K562 (cell line): Measurements from ENCODE around the gene ISG20L2. TPM values are rescaled to one million over a fixed set of nuclear protein-coding genes. Genes with fewer than 3 reads are reported as not detected.

Experiments
- ATF1 ChIP-seq, 2 experiments: fragments of 450-650 bp in 1 of 2; IDR thresholded peaks; 2 replicates each; pipeline ENCODE4 v1.6.1; 2016; ENCODE audit warnings: missing compliant biosample characterization in 1 of 2, missing genetic modification characterization in 1 of 2
- BACH1 ChIP-seq: fragments of 200-800 bp; sonication (Bioruptor generic); IDR thresholded peaks from 2 replicates; pipeline ENCODE4 v1.6.1; 2016; ENCODE audit warnings: missing genetic modification characterization, missing compliant biosample characterization
- CGGBP1 ChIP-seq: fragments of 250-450 bp; sonication (Bioruptor Pico); IDR thresholded peaks from 2 replicates; pipeline ENCODE4 v1.9.0; 2021; ENCODE audit warnings: mild to moderate bottlenecking
- CREB5 ChIP-seq: fragments of 250-450 bp; sonication (Bioruptor Pico); IDR thresholded peaks from 2 replicates; pipeline ENCODE4 v1.5.0; 2020; ENCODE audit warnings: mild to moderate bottlenecking
- E4F1 ChIP-seq: fragments of 250-450 bp; sonication (Bioruptor Pico); IDR thresholded peaks from 2 replicates; pipeline ENCODE4 v1.5.0; 2021; ENCODE audit warnings: mild to moderate bottlenecking, borderline replicate concordance
- ESRRB ChIP-seq: fragments of 250-450 bp; sonication (Bioruptor Pico); IDR thresholded peaks from 2 replicates; pipeline ENCODE4 v1.5.0; 2020; ENCODE audit warnings: mild to moderate bottlenecking, moderate library complexity, borderline replicate concordance
- FOXO4 ChIP-seq: fragments of 450-650 bp; formaldehyde crosslinking; IDR thresholded peaks from 2 replicates; pipeline ENCODE4 v1.4.0; 2020; ENCODE audit warnings: mild to moderate bottlenecking, moderate library complexity
- GABPA ChIP-seq: fragments of 200-800 bp; sonication (Bioruptor generic); conservative IDR thresholded peaks from 2 replicates; pipeline ENCODE4 v1.6.1; 2016; ENCODE audit warnings: low read depth, missing genetic modification characterization, missing compliant biosample characterization
- ILK ChIP-seq: fragments of 450-650 bp; IDR thresholded peaks from 2 replicates; pipeline ENCODE4 v1.6.1; 2016; ENCODE audit warnings: missing genetic modification characterization, low read depth, mild to moderate bottlenecking, missing compliant biosample characterization, moderate library complexity, borderline replicate concordance
- MAFG ChIP-seq: fragments of 450-650 bp; conservative IDR thresholded peaks from 2 replicates; pipeline ENCODE4 v1.6.1; 2016; ENCODE audit warnings: missing genetic modification characterization, missing compliant biosample characterization
- NCOA2 ChIP-seq, 2 experiments: fragments of 450-650 bp; IDR thresholded peaks; 2 replicates each; pipeline ENCODE4 v1.6.1; 2018; ENCODE audit warnings: mild to moderate bottlenecking in 2 of 2, moderate library complexity in 1 of 2; ENCODE audit not compliant: partially characterized antibody in 2 of 2
- POLR3A ChIP-seq: IDR thresholded peaks from 2 replicates; pipeline ENCODE4 v1.6.1; 2011; ENCODE audit warnings: borderline replicate concordance, mild to moderate bottlenecking, moderate library complexity; ENCODE audit not compliant: insufficient read length, insufficient read depth; ENCODE audit errors: extremely low read depth
- SMARCB1 ChIP-seq: IDR thresholded peaks from 2 replicates; pipeline ENCODE4 v1.6.1; 2011; ENCODE audit warnings: improper control_type of control experiment, low read depth; ENCODE audit not compliant: insufficient read length
- SP1 ChIP-seq: sonication (generic); formaldehyde crosslinking; IDR thresholded peaks from 2 replicates; pipeline ENCODE4 v1.8.1; 2022; ENCODE audit warnings: mild to moderate bottlenecking, missing genetic modification reagents
- ZBTB7A ChIP-seq: IDR thresholded peaks from 2 replicates; pipeline ENCODE4 v1.6.1; 2011; ENCODE audit warnings: low read depth, mild to moderate bottlenecking, low read length, moderate library complexity, borderline replicate concordance; ENCODE audit not compliant: control insufficient read depth
- ZFP1 ChIP-seq: fragments of 450-650 bp; formaldehyde crosslinking; IDR thresholded peaks from 2 replicates; pipeline ENCODE4 v1.4.0; 2020; ENCODE audit warnings: mild to moderate bottlenecking, mixed read lengths
- ZNF277 ChIP-seq: fragments of 250-450 bp; sonication (Bioruptor Pico); IDR thresholded peaks from 2 replicates; pipeline ENCODE4 v1.8.0; 2022; ENCODE audit warnings: inconsistent platforms, mild to moderate bottlenecking, moderate library complexity, borderline replicate concordance
- ZNF316 ChIP-seq: fragments of 450-650 bp; IDR thresholded peaks from 2 replicates; pipeline ENCODE4 v1.6.1; 2016
- ZNF766 ChIP-seq: fragments of 200-800 bp; sonication (Bioruptor generic); conservative IDR thresholded peaks from 2 replicates; pipeline ENCODE4 v1.6.1; 2016; ENCODE audit warnings: missing genetic modification characterization, missing compliant biosample characterization
- polyA plus RNA-seq, 8 experiments: library from polyadenylated mRNA; depleted of rRNA in 4 of 8; stranded (reverse) in 5 of 8; unstranded in 3 of 8; fragments of >200 nt; fragmentation: Nextera tagmentation in 2 of 8; fragmentation: Illumina TruSeq in 1 of 8; extraction: Ambion mirVana in 2 of 8; extraction: Trizol in 1 of 8; gene quantifications; 2 replicates each; pipeline versions ENCODE4 v1.2.1 to v1.2.3, GENCODE V29; 2011 to 2014; ENCODE audit warnings: inconsistent platforms in 1 of 8, missing spikeins in 1 of 8
- total RNA-seq, 7 experiments: library from RNA; depleted of rRNA in 6 of 7; stranded (reverse); fragments of >200 nt in 6 of 7; fragmentation: Illumina TruSeq in 2 of 7; extraction: Trizol in 2 of 7; gene quantifications; 2 replicates each; pipeline versions ENCODE4 v1.2.1 to v1.2.3, GENCODE V29; 2011 to 2021; ENCODE audit warnings: low replicate concordance in 1 of 7

ISG20L2 gene
- total and polyA plus RNA-seq, 9 of the 15 experiments (the other 6 are each of a cell fraction or from before 2014, with no cell fraction given): 21.3 to 130 (median 50.3) TPM

GRCh38 chr1:156728599-156729462 is at the start of gene ISG20L2 (continued):
- no peak for TF ChIP-seq E4F1 (CRISPR knock-in tag)
- TF ChIP-seq ZNF277 (CRISPR knock-in tag): no peak
- no peak for TF ChIP-seq ILK (tag)
- no peak for TF ChIP-seq ESRRB (CRISPR knock-in tag)
- no peak for TF ChIP-seq POLR3A
- TF ChIP-seq ZBTB7A: no peak; the same call in 1 of the 2 replicates
- peak; percentile 96 for TF ChIP-seq ATF1 (CRISPR knock-in tag; IDR thresholded peaks at IDR 0.05)
- peak; percentile 99 for TF ChIP-seq ATF1 (tag; IDR thresholded peaks at IDR 0.05)
- TF ChIP-seq ZFP1 (CRISPR knock-in tag): no peak
- no peak for TF ChIP-seq SMARCB1
- TF ChIP-seq FOXO4 (CRISPR knock-in tag): no peak
- 0 out of 2 replicates have a peak, but pooled peaks have one; percentile 73 for TF ChIP-seq ZNF766
- no peak for TF ChIP-seq ZNF316
- no peak for TF ChIP-seq CGGBP1 (CRISPR knock-in tag)
- no peak for TF ChIP-seq CREB5
- no peak for TF ChIP-seq MAFG (tag)
- TF ChIP-seq BACH1 (tag): no peak
- no peak for TF ChIP-seq NCOA2 (IDR thresholded peaks at IDR 0.05; ENCODE audit: partially characterized antibody in 2 of 2)
- TF ChIP-seq SP1 (CRISPR knock-in tag): peak; percentile 97
- peak; percentile 82 for TF ChIP-seq GABPA (tag)
